Fibroblast of the aortic adventitia (primary cell): ENCODE measurements around the gene RPL14. TPM values are rescaled to one million over a fixed set of nuclear protein-coding genes. Genes with fewer than 3 reads are reported as not detected.

Experiments used
- DNase-seq: peaks from one replicate; pipeline ENCODE4 v3.0.0-alpha.2; 2010; ENCODE audit warnings: low read depth
- H3K4me3 ChIP-seq: 2 replicates; pipeline ENCODE4 v1.5.1; 2011; ENCODE audit warnings: low read depth, mild to moderate bottlenecking, control low read depth, low read length, moderate library complexity
- CTCF ChIP-seq: IDR thresholded peaks from 2 replicates; pipeline ENCODE4 v1.5.1; 2011; ENCODE audit warnings: mild to moderate bottlenecking, low read length, control low read depth, inconsistent platforms; ENCODE audit not compliant: insufficient read depth
- small RNA-seq: library from RNA; depleted of rRNA; stranded (forward); fragments of <200 nt; gene quantifications from one replicate; pipeline ENCODE3, GENCODE V24; 2012
- total RNA-seq: library from RNA; depleted of rRNA; stranded (reverse); fragments of >200 nt; gene quantifications from 2 replicates; pipeline ENCODE4 v1.2.3, GENCODE V29; 2012; ENCODE audit warnings: low replicate concordance

Gene RPL14
- total RNA-seq, 1 donor = 722 TPM

GRCh38 chr3:40518067-40518466 lies 60.9 kb downstream of the RPL14 start:
- TF ChIP-seq CTCF = no peak
- no peak for DNase-seq
- H3K4me3 ChIP-seq = no peak overlapping the region

Small RNAs within 50 kb of the gene (small RNA-seq; reads per million reads assigned to genes)
- not detected for gene RNU5B-2P

Other genes starting within 250 kb of the RPL14 start
- 9.4 and 34.4 TPM in 2 replicates for gene EIF1B, start 147.6 kb upstream of the RPL14 start, total RNA-seq
- 0.36 TPM in 1 of 2 replicates, not detected in the other for gene ENTPD3, start 70.2 kb upstream of the RPL14 start, total RNA-seq
- gene ZNF619, start 19.8 kb downstream of the RPL14 start, total RNA-seq = 2.7 and 7.1 TPM in 2 replicates
- 0.65 and 0.99 TPM in 2 replicates for gene ZNF620, start 48.7 kb downstream of the RPL14 start, total RNA-seq
- gene ZNF621, start 67.6 kb downstream of the RPL14 start, total RNA-seq = 13.0 and 21.8 TPM in 2 replicates